ENCODE measurements around the gene DPP9.

DPP9 gene

DNA sequence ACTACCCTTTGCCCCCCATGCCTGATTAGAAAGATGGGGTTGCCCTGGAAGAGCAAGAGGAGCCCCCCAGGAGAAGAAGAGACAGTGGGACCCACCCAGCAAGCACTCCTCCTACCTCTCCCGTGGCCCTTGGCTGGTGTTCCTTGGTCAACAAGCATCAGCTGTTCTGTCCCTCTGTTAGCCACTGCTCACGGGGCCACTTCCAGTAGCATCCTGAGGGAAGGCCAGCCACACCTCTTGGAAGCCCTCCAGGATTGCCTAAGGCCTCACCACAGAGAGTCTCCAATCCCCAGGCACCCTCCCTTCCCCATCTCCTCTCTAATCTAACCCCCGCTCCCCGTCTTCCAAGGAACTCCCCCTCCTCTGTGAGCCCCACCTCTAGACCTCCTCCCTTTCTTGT is 15.1 kb upstream of the DPP9 start:
- no peak overlapping the region for H3K27ac ChIP-seq
- TF ChIP-seq, protein P1, sequence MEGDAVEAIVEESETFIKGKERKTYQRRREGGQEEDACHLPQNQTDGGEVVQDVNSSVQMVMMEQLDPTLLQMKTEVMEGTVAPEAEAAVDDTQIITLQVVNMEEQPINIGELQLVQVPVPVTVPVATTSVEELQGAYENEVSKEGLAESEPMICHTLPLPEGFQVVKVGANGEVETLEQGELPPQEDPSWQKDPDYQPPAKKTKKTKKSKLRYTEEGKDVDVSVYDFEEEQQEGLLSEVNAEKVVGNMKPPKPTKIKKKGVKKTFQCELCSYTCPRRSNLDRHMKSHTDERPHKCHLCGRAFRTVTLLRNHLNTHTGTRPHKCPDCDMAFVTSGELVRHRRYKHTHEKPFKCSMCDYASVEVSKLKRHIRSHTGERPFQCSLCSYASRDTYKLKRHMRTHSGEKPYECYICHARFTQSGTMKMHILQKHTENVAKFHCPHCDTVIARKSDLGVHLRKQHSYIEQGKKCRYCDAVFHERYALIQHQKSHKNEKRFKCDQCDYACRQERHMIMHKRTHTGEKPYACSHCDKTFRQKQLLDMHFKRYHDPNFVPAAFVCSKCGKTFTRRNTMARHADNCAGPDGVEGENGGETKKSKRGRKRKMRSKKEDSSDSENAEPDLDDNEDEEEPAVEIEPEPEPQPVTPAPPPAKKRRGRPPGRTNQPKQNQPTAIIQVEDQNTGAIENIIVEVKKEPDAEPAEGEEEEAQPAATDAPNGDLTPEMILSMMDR (conservative IDR thresholded peaks at IDR 0.05) = no peak
- TF ChIP-seq ZFX (IDR thresholded peaks at IDR 0.05) = no peak

DNA sequence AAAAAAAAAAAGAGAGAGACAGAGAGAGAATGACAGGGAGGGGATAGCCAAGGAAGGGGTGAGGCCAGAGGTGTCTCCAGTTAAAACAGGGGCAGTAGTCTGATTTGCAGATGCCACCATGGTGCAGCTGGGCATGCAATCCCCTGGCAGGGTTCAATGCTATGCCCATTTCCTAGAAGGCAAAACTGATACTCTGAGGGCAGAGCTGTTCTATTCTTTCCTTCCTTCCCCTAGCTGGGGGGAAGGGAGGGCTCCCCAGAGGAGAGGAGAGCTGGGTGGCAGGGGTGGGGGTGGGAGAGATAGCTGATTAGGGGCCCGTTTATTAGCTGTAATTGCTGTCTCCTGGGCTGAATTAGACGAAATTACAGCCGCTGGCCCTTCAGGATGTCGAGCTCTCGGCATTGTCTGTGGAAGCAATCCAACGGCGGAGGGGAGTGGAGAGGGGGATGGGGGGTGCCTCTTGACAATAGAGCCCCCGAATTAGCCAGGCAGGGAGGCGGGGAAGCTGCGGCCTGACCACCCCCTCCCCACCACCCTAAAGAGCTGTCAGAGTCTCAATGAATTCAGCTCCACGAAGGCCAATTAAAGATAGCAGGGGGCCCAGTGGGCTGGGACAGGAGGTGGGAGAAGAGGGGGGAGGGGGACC is 14.4 kb upstream of the DPP9 start:
- TF ChIP-seq, protein P1 (conservative IDR thresholded peaks at IDR 0.05) = no peak
- TF ChIP-seq ZFX (IDR thresholded peaks at IDR 0.05) = no peak

DNA sequence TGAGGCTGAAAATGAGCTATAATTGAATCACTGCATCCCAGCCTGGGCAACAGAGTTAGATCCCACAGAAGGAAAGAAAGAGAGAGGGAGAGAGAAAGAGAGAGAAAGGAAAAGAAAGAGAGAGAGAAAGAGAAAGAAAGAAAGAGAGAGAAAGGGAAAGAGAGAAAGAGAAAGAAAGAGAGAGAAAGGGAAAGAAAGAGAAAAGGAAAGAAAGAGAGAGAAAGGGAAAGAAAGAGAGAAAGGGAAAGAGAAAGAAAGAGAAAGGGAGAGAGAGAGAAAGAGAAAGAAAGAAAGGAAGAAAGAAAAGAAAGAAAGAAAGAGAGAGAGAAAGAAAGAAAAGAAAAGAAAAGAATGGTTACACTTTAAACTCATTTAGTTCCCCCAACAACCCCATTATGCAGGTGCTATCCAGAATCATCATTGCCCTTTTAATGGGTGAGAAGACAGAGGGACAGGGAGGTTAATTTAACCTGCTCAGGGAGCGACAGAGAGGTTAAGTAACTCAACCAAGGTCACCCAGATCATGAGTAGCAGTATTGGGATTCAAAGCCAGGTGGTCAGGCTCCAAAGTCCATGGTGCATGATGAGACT is 10.2 kb upstream of the DPP9 start:
- TF ChIP-seq, protein P1 (conservative IDR thresholded peaks at IDR 0.05) = no peak
- no peak overlapping the region for H3K27ac ChIP-seq

More for the DNA sequence above, 14.4 kb upstream of the DPP9 start:
- H3K27ac ChIP-seq = no peak overlapping the region

DNA sequence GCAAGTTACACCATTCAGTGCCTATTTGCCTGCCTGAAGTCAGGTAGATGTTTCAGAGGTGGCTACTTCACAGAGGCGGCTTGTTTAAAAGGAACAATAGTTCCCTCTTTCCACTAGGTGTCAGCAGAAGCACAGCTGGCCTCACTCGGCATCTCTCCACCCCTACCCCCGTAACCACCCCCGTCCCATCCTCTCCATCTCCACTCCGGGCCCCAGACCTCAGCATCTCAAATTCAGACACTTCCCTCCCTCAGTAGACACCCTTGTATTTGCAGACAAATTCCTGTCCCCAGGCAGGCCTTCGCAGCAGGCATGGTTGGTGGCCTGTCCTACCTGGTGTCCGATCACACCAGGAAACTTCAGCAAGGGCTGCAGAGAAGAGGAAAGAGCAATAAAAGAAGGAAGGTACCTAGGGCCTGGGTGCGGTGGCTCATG is 9.1 kb upstream of the DPP9 start:
- TF ChIP-seq, protein P1 (conservative IDR thresholded peaks at IDR 0.05) = peak; percentile 90
- no peak for TF ChIP-seq ZFX (IDR thresholded peaks at IDR 0.05)
- H3K27ac ChIP-seq = no peak overlapping the region

DNA sequence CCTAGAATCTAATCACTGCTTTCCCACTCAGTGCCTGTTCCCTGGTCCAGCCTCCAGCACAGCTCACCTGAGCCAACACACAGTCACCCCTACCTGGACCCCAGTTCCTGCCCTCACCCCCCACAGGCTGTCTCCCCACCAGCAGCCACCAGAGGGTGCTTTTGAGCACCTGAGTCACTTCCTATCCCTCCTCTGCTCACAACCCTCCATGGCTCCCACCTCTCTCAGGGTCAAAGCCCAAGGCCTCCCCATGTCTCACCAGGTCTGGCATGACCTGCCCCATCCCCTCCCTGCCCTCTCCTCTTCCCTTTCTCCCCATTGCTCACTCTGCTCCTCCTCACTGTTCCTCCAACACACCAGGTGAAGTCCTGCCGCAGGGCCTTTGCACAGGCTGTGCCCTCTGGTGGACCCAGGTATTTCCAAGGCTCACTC is 7.1 kb upstream of the DPP9 start:
- TF ChIP-seq, protein P1 (conservative IDR thresholded peaks at IDR 0.05) = peak; percentile 50
- no peak for TF ChIP-seq ZFX (IDR thresholded peaks at IDR 0.05)
- H3K27ac ChIP-seq = no peak overlapping the region

DNA sequence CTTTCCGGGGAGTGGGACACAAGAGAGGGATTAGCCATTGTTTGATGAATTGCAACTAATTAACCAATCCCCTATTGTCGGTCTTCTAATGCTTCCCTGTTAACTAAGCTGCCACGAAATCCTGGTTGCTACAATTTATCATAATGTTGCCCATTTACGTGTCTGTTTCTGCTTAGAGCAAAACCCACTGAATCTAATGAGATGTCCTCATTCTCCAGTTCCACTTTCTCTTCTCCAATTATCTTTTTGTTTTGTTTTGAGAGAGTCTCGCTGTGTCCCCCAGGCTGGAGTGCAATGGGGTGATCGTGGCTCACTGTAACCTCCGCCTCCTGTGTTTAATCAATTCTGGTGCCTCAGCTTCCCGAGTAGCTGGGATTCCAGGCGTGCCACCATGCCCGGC is 5.2 kb upstream of the DPP9 start:
- no peak overlapping the region for H3K27ac ChIP-seq
- TF ChIP-seq ZFX (IDR thresholded peaks at IDR 0.05) = no peak
- TF ChIP-seq, protein P1 (conservative IDR thresholded peaks at IDR 0.05) = no peak

DNA sequence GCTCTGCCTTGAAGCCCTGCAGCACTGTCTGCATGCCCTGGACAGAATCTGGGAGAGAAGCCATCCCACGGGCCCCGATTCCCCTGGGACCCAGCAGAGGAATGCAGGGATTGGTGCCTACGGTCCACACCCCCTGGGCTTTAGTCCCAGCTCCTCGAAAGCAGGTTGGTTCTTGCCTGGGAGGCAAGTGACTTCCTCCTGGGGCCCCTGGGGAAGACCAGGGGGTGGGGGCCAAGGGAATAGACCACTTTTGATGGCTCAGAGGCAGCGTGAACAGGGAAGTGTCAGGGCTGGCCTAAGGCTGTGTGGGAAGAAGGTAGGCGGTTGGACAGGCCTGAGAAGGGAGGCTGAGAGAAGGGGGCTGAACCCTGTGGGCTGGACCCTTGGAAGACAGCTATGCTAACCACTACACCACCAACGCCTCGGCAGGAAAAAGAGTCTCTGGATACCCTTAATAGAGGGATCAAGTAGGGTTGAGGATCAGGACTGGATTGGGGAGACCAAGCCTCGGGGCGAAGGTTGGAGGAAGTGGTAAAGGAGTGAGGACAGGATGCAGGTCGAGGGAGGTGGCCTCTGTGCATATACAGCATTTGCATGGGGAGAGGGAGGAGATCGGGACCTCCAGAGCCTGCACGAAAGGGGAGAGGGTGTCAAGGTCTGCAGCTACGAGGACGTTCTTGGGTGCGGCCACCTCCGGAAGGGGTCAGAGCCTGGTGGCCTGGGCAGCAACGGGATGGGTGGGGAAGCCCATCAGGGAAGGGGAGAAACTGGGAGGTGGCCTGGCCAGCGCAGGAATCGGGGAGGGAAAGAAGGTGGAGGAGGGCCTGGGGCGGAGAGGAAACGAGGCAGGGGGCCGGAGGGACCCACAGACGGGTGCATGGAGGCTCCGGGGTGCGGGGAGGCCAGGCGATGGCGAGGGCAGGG is 709 bp downstream of the DPP9 start:
- H3K27ac ChIP-seq = peak overlapping the region; percentile 91
- no peak for TF ChIP-seq ZFX (IDR thresholded peaks at IDR 0.05)
- TF ChIP-seq, protein P1 (conservative IDR thresholded peaks at IDR 0.05) = no peak
